ENCODE measurements around the gene ZRSR2. TPM values are rescaled to one million over a fixed set of nuclear protein-coding genes. Genes with fewer than 3 reads are reported as not detected.
A peak's percentile ranks its signal among the peaks of the same experiment; 100 is the strongest.

Gene ZRSR2
- total and polyA plus RNA-seq, 10 of the 15 experiments (the other 5 are each of a cell fraction or from before 2014, with no cell fraction given) = 8.8 to 34.1 (median 15.6) TPM

DNA sequence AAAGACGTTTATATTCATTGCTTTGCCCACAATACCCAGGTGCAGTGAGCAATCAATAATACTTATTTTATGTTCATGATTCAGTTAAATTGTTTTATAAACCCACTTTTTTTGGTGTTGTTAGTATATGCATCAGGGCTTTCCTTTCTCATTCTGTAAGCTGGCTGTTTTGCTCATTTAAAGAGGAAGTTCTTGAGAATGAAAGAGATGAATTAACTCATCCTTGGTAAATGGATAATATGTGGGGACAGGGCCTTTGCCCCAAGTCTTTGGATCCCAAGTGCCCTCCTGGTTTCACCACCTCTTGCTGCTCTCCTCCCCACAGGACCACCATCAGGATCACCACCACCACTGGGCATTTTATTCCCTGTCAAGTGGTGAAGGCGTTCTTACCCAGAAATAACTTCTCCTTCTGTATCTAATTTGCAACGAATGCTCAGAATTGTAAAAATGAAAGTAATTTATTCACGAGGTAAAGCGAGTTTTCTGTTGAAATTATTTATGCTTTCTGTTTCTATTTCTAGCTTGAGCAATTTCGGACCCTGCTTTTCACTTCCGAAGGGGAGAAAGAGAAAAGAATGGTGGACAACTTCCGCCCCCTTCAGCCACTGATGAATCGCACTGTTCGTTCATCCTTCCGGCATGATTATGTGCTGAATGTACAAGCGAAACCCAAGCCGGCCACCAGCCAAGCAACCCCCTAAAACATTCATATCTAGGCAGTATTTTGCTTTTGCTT, 8.2 kb upstream of the ZRSR2 start:
- ChIA-PET RAD21 (ENCODE audit: unreplicated experiment) (interaction anchor here (0.5 to 1.4 kb wide), 4 partner anchors 8 to 663 kb away, joined by 3 to 8 read pairs (median 4); partner anchors contain the start of genes AP1S2 and ZRSR2), POLR2A (interaction anchor here (0.6 to 1.8 kb wide), 6 partner anchors 8 to 1195 kb away, joined by 3 to 11 read pairs (median 4); partner anchors contain the start of gene ZRSR2), SMC1A (ENCODE audit: uncharacterized antibody, unreplicated experiment) (interaction anchor here (0.6 to 3.4 kb wide), 11 partner anchors 8 to 432 kb away, joined by 3 to 15 read pairs (median 3); partner anchors contain the start of genes CA5B and ZRSR2), CTCF (interaction anchor here (0.6 to 1.2 kb wide), 5 partner anchors 22 to 356 kb away, joined by 3 to 4 read pairs (median 3); no protein-coding TSS in a partner anchor)
- Histone ChIP-seq H3K4me1 (ENCODE audit: control insufficient read depth, insufficient read depth, low read length) (peaks cover 11% of the 10 kb centered on the region), H3K4me3 (peak overlapping the region; percentile 72), H3K36me3 (ENCODE audit: control insufficient read depth in 2 of 2, insufficient read depth in 2 of 2, low read length in 1 of 2) (no peaks in the 10 kb centered on the region), H3K79me2 (ENCODE audit: control insufficient read depth, insufficient read depth, low read length) (no peaks in the 10 kb centered on the region), H3K27me3 (replicated peaks in 1 of 2; ENCODE audit: control insufficient read depth in 2 of 2, insufficient read depth in 2 of 2, low read length in 1 of 2) (no peaks in the 10 kb centered on the region), H3K9me3 (replicated peaks; ENCODE audit: control insufficient read depth, insufficient read depth, low read length) (no peaks in the 10 kb centered on the region), H2AFZ (ENCODE audit: control insufficient read depth, low read depth, low read length) (peak overlapping the region; percentile 97), H4K20me1 (ENCODE audit: control insufficient read depth, insufficient read depth) (no peaks in the 10 kb centered on the region), H3K27ac (ENCODE audit: control insufficient read depth, insufficient read depth) (peak overlapping the region; percentile 94), H3K4me2 (ENCODE audit: control insufficient read depth, insufficient read depth) (peak overlapping the region; percentile 96), H3K9ac (ENCODE audit: control insufficient read depth, insufficient read depth, low read length) (peak overlapping the region; percentile 87)
- intact Hi-C loops (cut with micrococcal nuclease; ENCODE audit: unreplicated experiment) (no loop called here), in situ Hi-C loops (cut with MboI) (no loop called here)
- peak; percentile 96 for ATAC-seq
- 2% methylated on average over 13 of the region's 13 CpGs for WGBS (ENCODE audit: insufficient coverage, insufficient replicate concordance, low lambda C conversion rate, missing lambda C conversion rate)
- peak; percentile 57 for DNase-seq (ENCODE audit: low read depth, low spot score)
- FAIRE-seq = peak; percentile 77
- no TSS peak for BruUV-seq (replicated peaks)
- TF ChIP-seq SREBF2 (IDR thresholded peaks at IDR 0.05; ENCODE audit: low read length) = no peak
- peak; percentile 43; the same call in 1 of the 2 replicates for TF ChIP-seq TAF1 (IDR thresholded peaks at IDR 0.05; ENCODE audit: borderline replicate concordance, low read depth, low read length)
- TF ChIP-seq, protein P1, sequence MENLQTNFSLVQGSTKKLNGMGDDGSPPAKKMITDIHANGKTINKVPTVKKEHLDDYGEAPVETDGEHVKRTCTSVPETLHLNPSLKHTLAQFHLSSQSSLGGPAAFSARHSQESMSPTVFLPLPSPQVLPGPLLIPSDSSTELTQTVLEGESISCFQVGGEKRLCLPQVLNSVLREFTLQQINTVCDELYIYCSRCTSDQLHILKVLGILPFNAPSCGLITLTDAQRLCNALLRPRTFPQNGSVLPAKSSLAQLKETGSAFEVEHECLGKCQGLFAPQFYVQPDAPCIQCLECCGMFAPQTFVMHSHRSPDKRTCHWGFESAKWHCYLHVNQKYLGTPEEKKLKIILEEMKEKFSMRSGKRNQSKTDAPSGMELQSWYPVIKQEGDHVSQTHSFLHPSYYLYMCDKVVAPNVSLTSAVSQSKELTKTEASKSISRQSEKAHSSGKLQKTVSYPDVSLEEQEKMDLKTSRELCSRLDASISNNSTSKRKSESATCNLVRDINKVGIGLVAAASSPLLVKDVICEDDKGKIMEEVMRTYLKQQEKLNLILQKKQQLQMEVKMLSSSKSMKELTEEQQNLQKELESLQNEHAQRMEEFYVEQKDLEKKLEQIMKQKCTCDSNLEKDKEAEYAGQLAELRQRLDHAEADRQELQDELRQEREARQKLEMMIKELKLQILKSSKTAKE (IDR thresholded peaks at IDR 0.05; ENCODE audit: low read depth, poor library complexity, severe bottlenecking) = no peak
- 0 out of 2 replicates have a peak, but pooled peaks have one; percentile 32 for TF ChIP-seq NBN (IDR thresholded peaks at IDR 0.05)
- TF ChIP-seq SMARCA5 (IDR thresholded peaks at IDR 0.05) = no peak
- peak; percentile 85; the same call in 1 of the 2 replicates for TF ChIP-seq ASH2L (IDR thresholded peaks at IDR 0.05; ENCODE audit: borderline replicate concordance, low read depth)
- no peak; the same call in 1 of the 2 replicates for TF ChIP-seq IKZF1 (conservative IDR thresholded peaks at IDR 0.05)
- TF ChIP-seq NFXL1 (IDR thresholded peaks at IDR 0.05; ENCODE audit: borderline replicate concordance) = no peak
- TF ChIP-seq DPF2 (IDR thresholded peaks at IDR 0.05) = no peak
- TF ChIP-seq, protein P2, sequence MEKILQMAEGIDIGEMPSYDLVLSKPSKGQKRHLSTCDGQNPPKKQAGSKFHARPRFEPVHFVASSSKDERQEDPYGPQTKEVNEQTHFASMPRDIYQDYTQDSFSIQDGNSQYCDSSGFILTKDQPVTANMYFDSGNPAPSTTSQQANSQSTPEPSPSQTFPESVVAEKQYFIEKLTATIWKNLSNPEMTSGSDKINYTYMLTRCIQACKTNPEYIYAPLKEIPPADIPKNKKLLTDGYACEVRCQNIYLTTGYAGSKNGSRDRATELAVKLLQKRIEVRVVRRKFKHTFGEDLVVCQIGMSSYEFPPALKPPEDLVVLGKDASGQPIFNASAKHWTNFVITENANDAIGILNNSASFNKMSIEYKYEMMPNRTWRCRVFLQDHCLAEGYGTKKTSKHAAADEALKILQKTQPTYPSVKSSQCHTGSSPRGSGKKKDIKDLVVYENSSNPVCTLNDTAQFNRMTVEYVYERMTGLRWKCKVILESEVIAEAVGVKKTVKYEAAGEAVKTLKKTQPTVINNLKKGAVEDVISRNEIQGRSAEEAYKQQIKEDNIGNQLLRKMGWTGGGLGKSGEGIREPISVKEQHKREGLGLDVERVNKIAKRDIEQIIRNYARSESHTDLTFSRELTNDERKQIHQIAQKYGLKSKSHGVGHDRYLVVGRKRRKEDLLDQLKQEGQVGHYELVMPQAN (conservative IDR thresholded peaks at IDR 0.05) = no peak
- TF ChIP-seq TCF3 (IDR thresholded peaks at IDR 0.05; ENCODE audit: borderline replicate concordance, insufficient read depth, low read depth, low read length) = no peak
- peak; percentile 40; the same call in 1 of the 2 replicates for TF ChIP-seq POLR2A (IDR thresholded peaks at IDR 0.05; ENCODE audit: low read depth, low read length)
- TF ChIP-seq EZH2 (IDR thresholded peaks at IDR 0.05; ENCODE audit: borderline replicate concordance, control insufficient read depth, low read depth, low read length) = no peak
- TF ChIP-seq IKZF2 (IDR thresholded peaks at IDR 0.05) = no peak
- no peak for TF ChIP-seq CHD2 (IDR thresholded peaks at IDR 0.05; ENCODE audit: borderline replicate concordance, low read depth, low read length)
- TF ChIP-seq YBX1 (IDR thresholded peaks at IDR 0.05) = no peak
- no peak for TF ChIP-seq TBL1XR1 (IDR thresholded peaks at IDR 0.05; ENCODE audit: low read depth, low read length)
- TF ChIP-seq MEF2B (IDR thresholded peaks at IDR 0.05; ENCODE audit: partially characterized antibody, poor library complexity, severe bottlenecking) = peak; percentile 33
- no peak for TF ChIP-seq RAD51 (IDR thresholded peaks at IDR 0.05)
